ENCODE measurements around the gene NPL. TPM values are rescaled to one million over a fixed set of nuclear protein-coding genes. Genes with fewer than 3 reads are reported as not detected.

NPL gene
- total RNA-seq = 10 to 100 TPM in 1 of 4 donors, 1 to 10 TPM in 3; 4.2 to 13.2 (median 8.0) TPM

GRCh38 chr1:182789138-182790076 is at the start of gene NPL:
NPL (plus strand) TSS chr1:182789773; CDS start chr1:182794372, 4,599 bp downstream.
- DNase-seq = peak; percentile 78 to 79
- 2 to 3% methylated on average over 56 to 58 of the region's 93 CpGs for WGBS, 2 donors
- H3K27ac ChIP-seq = peak within 1 kb of the TSS in 2 of 3 donors; percentile 53 to 69
- H3K36me3 ChIP-seq = no peaks in the 10 kb centered on the region
- H3K4me1 ChIP-seq = peaks cover 5 to 10% of the 10 kb centered on the region in 2 donors
- intact Hi-C loops (cut with DNase I) = loop anchor here (10.0 kb wide), 2 partner anchors 115 to 705 kb away; no protein-coding TSS in a partner anchor
- no peaks in the 10 kb centered on the region for H3K27me3 ChIP-seq
- TF ChIP-seq CTCF (IDR thresholded peaks at IDR 0.05) (peak in 1 of 6 experiments; percentile 22), POLR2A (IDR thresholded peaks at IDR 0.05) (peak in 1 of 2 donors; percentile 98)
- H3K9me3 ChIP-seq = no peaks in the 10 kb centered on the region
- H3K4me3 ChIP-seq (replicated peaks in 1 of 3) = peak within 1 kb of the TSS; percentile 49 to 87 (median 54)

- Histone ChIP-seq H3K27ac (no peak overlapping the region), H3K4me3 (replicated peaks in 1 of 3) (no peak overlapping the region), H3K4me1 (no peaks in the 10 kb centered on the region), H3K36me3 (no peaks in the 10 kb centered on the region), H3K9me3 (no peaks in the 10 kb centered on the region), H3K27me3 (no peaks in the 10 kb centered on the region)
- WGBS, 2 donors = 91 to 97% methylated on average over 1 of the region's 1 CpG
- TF ChIP-seq POLR2A (IDR thresholded peaks at IDR 0.05) = no peak
- TF ChIP-seq CTCF (IDR thresholded peaks at IDR 0.05) = no peak
- no peak for DNase-seq
- intact Hi-C loops (cut with DNase I) = no loop called here
These were observed 49.5 kb upstream of the NPL start for GRCh38 chr1:182740120-182740519.

GRCh38 chr1:182742780-182743179 is 46.8 kb upstream of the NPL start:
- intact Hi-C loops (cut with DNase I) = no loop called here
- no peak for DNase-seq
- Histone ChIP-seq H3K27me3 (no peaks in the 10 kb centered on the region), H3K4me3 (replicated peaks in 1 of 3) (no peak overlapping the region), H3K27ac (no peak overlapping the region), H3K36me3 (no peaks in the 10 kb centered on the region), H3K4me1 (no peaks in the 10 kb centered on the region), H3K9me3 (no peaks in the 10 kb centered on the region)
- TF ChIP-seq CTCF (IDR thresholded peaks at IDR 0.05) (no peak), POLR2A (IDR thresholded peaks at IDR 0.05) (no peak)
- 93 to 98% methylated on average over 1 of the region's 1 CpG for WGBS, 2 donors

- 70 to 78% methylated on average over 12 to 14 of the region's 14 CpGs for WGBS, 2 donors
- Histone ChIP-seq H3K4me3 (replicated peaks in 1 of 3) (no peak overlapping the region), H3K36me3 (no peaks in the 10 kb centered on the region), H3K9me3 (no peaks in the 10 kb centered on the region), H3K27ac (peak overlapping the region in 1 of 3 donors; percentile 23), H3K27me3 (no peaks in the 10 kb centered on the region), H3K4me1 (no peaks in the 10 kb centered on the region)
- intact Hi-C loops (cut with DNase I) = no loop called here
- TF ChIP-seq CTCF (IDR thresholded peaks at IDR 0.05) (no peak), POLR2A (IDR thresholded peaks at IDR 0.05) (no peak)
- DNase-seq = peak in 1 of 2 donors; percentile 16
These were observed 37.2 kb upstream of the NPL start for GRCh38 chr1:182752077-182752988.

All from thyroid gland (tissue), 4 donors.